ENCODE measurements around the gene SDK2. TPM values are rescaled to one million over a fixed set of nuclear protein-coding genes. Genes with fewer than 3 reads are reported as not detected.

SDK2 gene
- total RNA-seq, 3 donors from 2014 or later (not counting 1 experiment from before 2014, with no cell fraction given), result 0.41 to 0.90 (median 0.49) TPM

DNA sequence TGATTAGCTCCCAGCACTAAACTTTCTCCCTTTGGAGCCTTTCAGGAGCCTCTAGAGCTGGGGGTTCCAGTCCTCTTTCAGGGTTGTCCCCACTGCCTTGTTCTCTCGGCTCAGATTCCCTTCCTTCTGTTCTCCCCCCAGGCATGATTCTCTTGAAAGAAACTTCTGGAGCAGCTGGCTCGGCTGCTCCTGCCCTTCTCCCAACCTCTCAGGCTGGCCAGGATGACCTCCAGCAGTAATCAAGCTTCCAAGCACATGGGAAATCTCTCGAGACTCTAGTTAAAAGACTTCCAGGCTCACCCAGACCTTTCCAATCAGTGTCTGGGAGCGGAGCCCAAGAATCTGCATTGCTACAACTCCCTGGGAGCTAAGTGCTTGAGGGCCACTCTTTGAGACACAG, 3.6 kb downstream of the SDK2 start:
- Histone ChIP-seq H3K9me3 (ENCODE audit: control insufficient read depth, insufficient read depth, low read length) (no peaks in the 10 kb centered on the region), H3K27me3 (ENCODE audit: control insufficient read depth, insufficient read depth, low read length) (peaks cover 22% of the 10 kb centered on the region), H3K36me3 (ENCODE audit: control insufficient read depth, insufficient read depth, low read length) (no peaks in the 10 kb centered on the region), H3K4me1 (ENCODE audit: control insufficient read depth, insufficient read depth, low read length) (peaks cover 34% of the 10 kb centered on the region), H3K27ac (ENCODE audit: low read length) (no peak overlapping the region), H3K4me3 (ENCODE audit: low read length) (no peak overlapping the region)
- Mint-ChIP-seq H3K4me3 (no peak overlapping the region), H3K9me3 (no peaks in the 10 kb centered on the region), H3K36me3 (no peaks in the 10 kb centered on the region), H3K27ac (no peak overlapping the region), H3K4me1 (peaks cover 0 to 11% of the 10 kb centered on the region in 2 donors), H3K27me3 (ENCODE audit: low read depth in 2 of 2) (peaks cover 27 to 41% of the 10 kb centered on the region in 2 donors)
- intact Hi-C loops (cut with micrococcal nuclease), result loop anchor here (5.0 kb wide), 1 partner anchor 317 kb away; no protein-coding TSS in a partner anchor
- ATAC-seq (no peak), DNase-seq (no peak)
- 90% methylated on average over 4 of the region's 4 CpGs for WGBS (ENCODE audit: insufficient coverage)
- TF ChIP-seq, protein P1, sequence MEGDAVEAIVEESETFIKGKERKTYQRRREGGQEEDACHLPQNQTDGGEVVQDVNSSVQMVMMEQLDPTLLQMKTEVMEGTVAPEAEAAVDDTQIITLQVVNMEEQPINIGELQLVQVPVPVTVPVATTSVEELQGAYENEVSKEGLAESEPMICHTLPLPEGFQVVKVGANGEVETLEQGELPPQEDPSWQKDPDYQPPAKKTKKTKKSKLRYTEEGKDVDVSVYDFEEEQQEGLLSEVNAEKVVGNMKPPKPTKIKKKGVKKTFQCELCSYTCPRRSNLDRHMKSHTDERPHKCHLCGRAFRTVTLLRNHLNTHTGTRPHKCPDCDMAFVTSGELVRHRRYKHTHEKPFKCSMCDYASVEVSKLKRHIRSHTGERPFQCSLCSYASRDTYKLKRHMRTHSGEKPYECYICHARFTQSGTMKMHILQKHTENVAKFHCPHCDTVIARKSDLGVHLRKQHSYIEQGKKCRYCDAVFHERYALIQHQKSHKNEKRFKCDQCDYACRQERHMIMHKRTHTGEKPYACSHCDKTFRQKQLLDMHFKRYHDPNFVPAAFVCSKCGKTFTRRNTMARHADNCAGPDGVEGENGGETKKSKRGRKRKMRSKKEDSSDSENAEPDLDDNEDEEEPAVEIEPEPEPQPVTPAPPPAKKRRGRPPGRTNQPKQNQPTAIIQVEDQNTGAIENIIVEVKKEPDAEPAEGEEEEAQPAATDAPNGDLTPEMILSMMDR (IDR thresholded peaks at IDR 0.05), result no peak

DNA sequence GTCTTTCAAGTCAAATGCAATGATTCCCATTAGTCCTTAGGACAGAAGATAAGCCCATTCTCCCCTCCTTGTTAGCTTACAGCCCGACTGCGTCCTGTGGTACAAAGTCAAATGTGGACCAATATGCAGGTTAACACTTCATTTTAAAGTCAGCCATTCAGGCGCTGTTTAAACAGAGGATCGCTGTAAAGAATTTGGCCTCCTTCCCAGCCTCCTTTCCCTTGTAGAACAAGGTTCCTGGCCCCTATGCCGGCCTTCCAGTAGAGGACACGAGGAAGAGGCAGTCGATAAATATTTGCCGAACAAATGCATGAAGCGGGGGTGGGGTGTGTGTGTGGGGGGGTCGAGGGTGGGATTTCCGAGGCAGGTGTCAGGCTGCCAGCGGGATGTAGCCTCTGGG, 4.3 kb downstream of the SDK2 start:
- Histone ChIP-seq H3K4me3 (ENCODE audit: low read length) (no peak overlapping the region), H3K9me3 (ENCODE audit: control insufficient read depth, insufficient read depth, low read length) (no peaks in the 10 kb centered on the region), H3K36me3 (ENCODE audit: control insufficient read depth, insufficient read depth, low read length) (no peaks in the 10 kb centered on the region), H3K27me3 (ENCODE audit: control insufficient read depth, insufficient read depth, low read length) (peaks cover 18% of the 10 kb centered on the region), H3K27ac (ENCODE audit: low read length) (no peak overlapping the region), H3K4me1 (ENCODE audit: control insufficient read depth, insufficient read depth, low read length) (peaks cover 30% of the 10 kb centered on the region)
- Mint-ChIP-seq H3K27me3 (ENCODE audit: low read depth in 2 of 2) (peaks cover 27 to 36% of the 10 kb centered on the region in 2 donors), H3K4me3 (no peak overlapping the region), H3K9me3 (no peaks in the 10 kb centered on the region), H3K27ac (no peak overlapping the region), H3K36me3 (no peaks in the 10 kb centered on the region), H3K4me1 (peaks cover 0 to 11% of the 10 kb centered on the region in 2 donors)
- TF ChIP-seq, protein P1 (IDR thresholded peaks at IDR 0.05), result no peak
- no peak for DNase-seq
- intact Hi-C loops (cut with micrococcal nuclease), result loop anchor here (5.0 kb wide), 1 partner anchor 317 kb away; no protein-coding TSS in a partner anchor
- ATAC-seq, result no peak
- 87% methylated on average over 11 of the region's 12 CpGs for WGBS (ENCODE audit: insufficient coverage)

DNA sequence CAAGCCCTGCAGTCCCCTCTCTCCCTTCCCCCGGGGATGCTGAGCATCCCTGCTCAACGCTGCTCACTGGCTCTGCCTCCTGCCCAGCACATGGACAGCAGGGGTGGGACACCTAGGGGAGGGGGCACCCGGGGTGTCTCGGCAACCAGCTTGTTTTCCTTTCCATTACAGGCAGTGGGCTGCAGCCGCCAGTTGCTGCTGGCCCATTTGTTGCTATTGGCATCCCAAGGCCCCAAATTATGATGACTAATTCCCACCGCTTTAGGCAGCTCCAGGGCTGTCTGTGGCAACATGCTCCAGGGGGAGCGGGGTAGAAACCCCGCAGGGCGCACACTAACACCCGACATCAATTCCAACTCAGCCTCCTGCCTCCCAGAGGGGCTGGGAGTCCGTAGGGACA, 4.9 kb downstream of the SDK2 start:
- no peak overlapping the region for H3K4me3 ChIP-seq (ENCODE audit: low read length)
- WGBS (ENCODE audit: insufficient coverage), result 85% methylated on average over 11 of the region's 11 CpGs
- no peaks in the 10 kb centered on the region for H3K36me3 ChIP-seq (ENCODE audit: control insufficient read depth, insufficient read depth, low read length)
- TF ChIP-seq, protein P1 (IDR thresholded peaks at IDR 0.05), result no peak
- ATAC-seq (no peak), DNase-seq (no peak)
- Mint-ChIP-seq H3K4me1 (peaks cover 0 to 10% of the 10 kb centered on the region in 2 donors), H3K27ac (no peak overlapping the region), H3K36me3 (no peaks in the 10 kb centered on the region), H3K9me3 (no peaks in the 10 kb centered on the region), H3K27me3 (ENCODE audit: low read depth in 2 of 2) (peaks cover 27 to 36% of the 10 kb centered on the region in 2 donors), H3K4me3 (no peak overlapping the region)
- H3K27me3 ChIP-seq (ENCODE audit: control insufficient read depth, insufficient read depth, low read length), result peaks cover 18% of the 10 kb centered on the region
- peaks cover 27% of the 10 kb centered on the region for H3K4me1 ChIP-seq (ENCODE audit: control insufficient read depth, insufficient read depth, low read length)
- intact Hi-C loops (cut with micrococcal nuclease), result no loop called here
- H3K27ac ChIP-seq (ENCODE audit: low read length), result no peak overlapping the region
- no peaks in the 10 kb centered on the region for H3K9me3 ChIP-seq (ENCODE audit: control insufficient read depth, insufficient read depth, low read length)

DNA sequence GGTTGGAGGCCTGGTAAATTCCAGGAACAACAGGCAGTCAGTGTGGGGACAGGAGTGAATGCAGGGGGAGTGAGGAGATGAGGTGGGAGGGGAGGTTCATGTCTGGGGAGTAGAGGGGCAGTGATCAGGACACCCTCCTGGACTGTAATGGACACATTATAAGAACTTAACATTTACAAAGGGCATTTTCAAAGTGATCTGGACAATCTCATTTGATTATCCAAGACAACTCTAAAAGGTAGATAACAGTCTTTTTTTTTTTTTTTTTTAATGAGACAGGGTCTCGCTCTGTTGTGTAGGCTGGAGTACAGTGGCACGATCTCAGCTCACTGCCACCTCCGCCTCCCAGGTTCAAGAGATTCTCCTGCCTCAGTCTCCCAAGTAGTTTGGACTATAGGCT, 5.7 kb downstream of the SDK2 start:
- H3K9me3 ChIP-seq (ENCODE audit: control insufficient read depth, insufficient read depth, low read length), result no peaks in the 10 kb centered on the region
- H3K4me1 ChIP-seq (ENCODE audit: control insufficient read depth, insufficient read depth, low read length), result peaks cover 20% of the 10 kb centered on the region
- Mint-ChIP-seq H3K9me3 (no peaks in the 10 kb centered on the region), H3K36me3 (no peaks in the 10 kb centered on the region), H3K4me1 (peaks cover 0 to 5% of the 10 kb centered on the region in 2 donors), H3K27me3 (ENCODE audit: low read depth in 2 of 2) (peaks cover 27 to 32% of the 10 kb centered on the region in 2 donors), H3K4me3 (no peak overlapping the region), H3K27ac (no peak overlapping the region)
- H3K36me3 ChIP-seq (ENCODE audit: control insufficient read depth, insufficient read depth, low read length), result no peaks in the 10 kb centered on the region
- H3K4me3 ChIP-seq (ENCODE audit: low read length), result no peak overlapping the region
- DNase-seq, result no peak
- intact Hi-C loops (cut with micrococcal nuclease), result no loop called here
- H3K27ac ChIP-seq (ENCODE audit: low read length), result no peak overlapping the region
- no peak for ATAC-seq
- peaks cover 18% of the 10 kb centered on the region for H3K27me3 ChIP-seq (ENCODE audit: control insufficient read depth, insufficient read depth, low read length)
- TF ChIP-seq, protein P1 (IDR thresholded peaks at IDR 0.05), result no peak
- 84% methylated on average over 3 of the region's 3 CpGs for WGBS (ENCODE audit: insufficient coverage)
